HG03159 (cell line): Measurements from ENCODE around the gene IGHMBP2.
A peak's percentile ranks its signal among the peaks of the same experiment; 100 is the strongest.
"Not testable (repeated sequence)": the region's sequence is repeated elsewhere in the genome, so short reads cannot be mapped to it uniquely, and the experiment has no call there.

Source experiments
- ATAC-seq: cut with Tn5 transposase; IDR thresholded peaks from one replicate; pipeline ENCODE4 v1.9.1; 2021; ENCODE audit warnings: mild to moderate bottlenecking, moderate library complexity; ENCODE audit not compliant: unreplicated experiment

The IGHMBP2 gene

GRCh38 chr11:68903288-68904247 is at the start of gene IGHMBP2, which contains the start of gene MRPL21:
Gene IGHMBP2, plus strand, starts transcription at chr11:68903891. Its CDS starts 62 bp downstream, at chr11:68903953.
Gene MRPL21, minus strand, starts transcription at chr11:68903832. Its CDS starts 22 bp downstream, at chr11:68903810.
- peak; percentile 85 for ATAC-seq

GRCh38 chr11:68854273-68854958 is 49.3 kb upstream of the IGHMBP2 start:
- no peak for ATAC-seq

GRCh38 chr11:68855205-68855981 is 48.3 kb upstream of the IGHMBP2 start:
- ATAC-seq: no peak

- not testable (repeated sequence) for ATAC-seq
Measured at GRCh38 chr11:68856425-68857030, 47.2 kb upstream of the IGHMBP2 start.

- no peak for ATAC-seq
Measured at GRCh38 chr11:68857037-68857586, 46.6 kb upstream of the IGHMBP2 start.

- ATAC-seq: no peak
Measured at GRCh38 chr11:68859123-68859522, 44.6 kb upstream of the IGHMBP2 start.

- ATAC-seq: no peak
Measured at GRCh38 chr11:68862421-68862820, 41.3 kb upstream of the IGHMBP2 start.

- ATAC-seq: no peak
Measured at GRCh38 chr11:68863553-68864265, 40.0 kb upstream of the IGHMBP2 start.

GRCh38 chr11:68865241-68865640 is 38.5 kb upstream of the IGHMBP2 start:
- ATAC-seq: no peak

GRCh38 chr11:68867066-68867465 is 36.6 kb upstream of the IGHMBP2 start:
- ATAC-seq: no peak

GRCh38 chr11:68868221-68868835 is 35.4 kb upstream of the IGHMBP2 start:
- ATAC-seq: no peak

- no peak for ATAC-seq
Measured at GRCh38 chr11:68870470-68870869, 33.2 kb upstream of the IGHMBP2 start.

GRCh38 chr11:68872216-68873003 is 31.3 kb upstream of the IGHMBP2 start:
- ATAC-seq: no peak

GRCh38 chr11:68878022-68878421 is 25.7 kb upstream of the IGHMBP2 start:
- no peak for ATAC-seq

GRCh38 chr11:68880851-68881250 is 22.8 kb upstream of the IGHMBP2 start:
- no peak for ATAC-seq

- ATAC-seq: no peak
Measured at GRCh38 chr11:68881320-68881719, 22.4 kb upstream of the IGHMBP2 start.

GRCh38 chr11:68882391-68882790 is 21.3 kb upstream of the IGHMBP2 start:
- no peak for ATAC-seq

- not testable (repeated sequence) for ATAC-seq
Measured at GRCh38 chr11:68884827-68885226, 18.9 kb upstream of the IGHMBP2 start.
